Measurements from ENCODE around the gene TXNDC11. TPM values are rescaled to one million over a fixed set of nuclear protein-coding genes. Genes with fewer than 3 reads are reported as not detected.
"Not testable (repeated sequence)": the region's sequence is repeated elsewhere in the genome, so short reads cannot be mapped to it uniquely, and the experiment has no call there.

Gene TXNDC11, protein sequence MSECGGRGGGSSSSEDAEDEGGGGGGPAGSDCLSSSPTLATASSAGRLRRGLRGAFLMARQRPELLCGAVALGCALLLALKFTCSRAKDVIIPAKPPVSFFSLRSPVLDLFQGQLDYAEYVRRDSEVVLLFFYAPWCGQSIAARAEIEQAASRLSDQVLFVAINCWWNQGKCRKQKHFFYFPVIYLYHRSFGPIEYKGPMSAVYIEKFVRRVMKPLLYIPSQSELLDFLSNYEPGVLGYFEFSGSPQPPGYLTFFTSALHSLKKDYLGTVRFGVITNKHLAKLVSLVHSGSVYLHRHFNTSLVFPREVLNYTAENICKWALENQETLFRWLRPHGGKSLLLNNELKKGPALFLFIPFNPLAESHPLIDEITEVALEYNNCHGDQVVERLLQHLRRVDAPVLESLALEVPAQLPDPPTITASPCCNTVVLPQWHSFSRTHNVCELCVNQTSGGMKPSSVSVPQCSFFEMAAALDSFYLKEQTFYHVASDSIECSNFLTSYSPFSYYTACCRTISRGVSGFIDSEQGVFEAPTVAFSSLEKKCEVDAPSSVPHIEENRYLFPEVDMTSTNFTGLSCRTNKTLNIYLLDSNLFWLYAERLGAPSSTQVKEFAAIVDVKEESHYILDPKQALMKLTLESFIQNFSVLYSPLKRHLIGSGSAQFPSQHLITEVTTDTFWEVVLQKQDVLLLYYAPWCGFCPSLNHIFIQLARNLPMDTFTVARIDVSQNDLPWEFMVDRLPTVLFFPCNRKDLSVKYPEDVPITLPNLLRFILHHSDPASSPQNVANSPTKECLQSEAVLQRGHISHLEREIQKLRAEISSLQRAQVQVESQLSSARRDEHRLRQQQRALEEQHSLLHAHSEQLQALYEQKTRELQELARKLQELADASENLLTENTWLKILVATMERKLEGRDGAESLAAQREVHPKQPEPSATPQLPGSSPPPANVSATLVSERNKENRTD
- 37.2 TPM for polyA plus RNA-seq (2012; ENCODE audit: missing spikeins)

DNA sequence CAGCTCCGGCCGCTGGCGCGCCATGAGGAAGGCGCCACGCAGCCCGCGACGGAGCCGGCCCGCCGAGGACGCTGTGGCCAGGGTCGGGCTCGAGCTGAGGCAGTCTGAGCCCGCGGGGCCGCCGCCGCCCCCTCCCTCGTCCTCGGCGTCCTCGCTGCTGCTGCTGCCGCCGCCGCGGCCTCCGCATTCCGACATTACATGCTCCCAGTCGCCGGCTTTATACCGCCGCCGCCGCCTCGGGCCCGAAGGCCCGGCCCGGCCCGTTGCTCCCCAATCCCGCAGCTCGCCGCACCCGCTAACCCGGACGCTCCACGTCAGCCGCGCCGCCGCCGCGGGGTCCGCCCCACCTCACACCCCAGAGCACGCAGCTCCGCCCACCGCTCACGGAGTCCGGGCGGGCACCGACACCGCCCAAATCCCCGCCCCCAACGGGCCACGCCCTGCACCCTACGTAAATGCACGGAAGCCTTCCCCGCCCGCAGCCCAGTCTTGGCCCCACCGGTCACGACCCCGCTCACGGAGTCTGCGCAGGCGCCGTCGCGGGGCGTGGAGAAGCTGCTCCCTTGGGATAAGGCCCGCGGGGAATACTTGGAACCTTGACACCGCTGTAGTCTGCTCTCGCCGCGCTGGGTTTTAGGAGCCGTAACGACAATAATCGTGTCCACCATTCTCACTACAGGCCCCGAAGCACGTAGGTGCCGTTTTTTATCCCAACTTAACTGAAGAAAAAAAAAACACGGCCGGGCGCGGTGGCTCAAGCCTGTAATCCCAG lies at the start of gene TXNDC11:
TSS of gene TXNDC11 (minus strand) at position 322 of the 772 bp plus-strand sequence. CDS start at position 195, 127 bp downstream.
- DNase-seq (ENCODE audit: insufficient read length) (peak; percentile 80), FAIRE-seq (peak; percentile 99)
- TF ChIP-seq TAF1 (IDR thresholded peaks at IDR 0.05; ENCODE audit: borderline replicate concordance, low read depth, low read length) (no peak), POLR2A (IDR thresholded peaks at IDR 0.05; ENCODE audit: low read depth, low read length) (peak; percentile 94), POLR2AphosphoS5 (IDR thresholded peaks at IDR 0.05; ENCODE audit: low read depth, low read length) (peak; percentile 75)

DNA sequence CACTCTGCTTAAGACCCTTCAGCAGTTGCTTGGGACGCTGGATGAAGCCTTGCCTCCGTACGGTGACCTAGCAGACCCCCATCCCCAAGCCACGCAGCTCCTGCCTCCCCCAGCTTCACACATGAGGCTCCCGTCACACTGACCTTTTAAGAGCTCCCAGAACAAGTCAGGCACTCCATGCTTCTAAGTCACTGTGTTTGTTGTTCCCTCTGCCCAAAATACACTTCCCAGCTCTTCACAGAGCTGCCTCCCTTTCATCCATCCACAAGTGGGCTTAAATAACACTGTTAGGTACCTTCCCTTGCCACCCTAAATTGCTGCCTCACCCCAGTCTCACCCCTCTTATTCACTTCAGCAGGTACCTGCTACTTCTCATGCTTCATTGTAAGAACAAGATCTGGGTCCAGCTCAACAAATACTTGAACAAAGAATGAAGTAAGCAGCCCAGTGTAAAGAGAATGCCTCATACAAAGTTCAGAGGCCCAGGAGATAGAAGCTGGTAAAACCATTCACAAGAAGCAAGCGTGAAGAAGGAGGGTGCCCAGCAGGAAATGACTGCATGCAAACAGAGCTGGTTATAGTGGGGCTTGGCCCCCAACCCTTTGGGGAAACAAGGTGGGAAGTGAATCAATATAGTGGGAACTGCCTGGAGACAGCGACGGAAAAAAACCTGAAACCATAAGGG lies 48.6 kb upstream of the TXNDC11 start:
- FAIRE-seq (no peak), DNase-seq (ENCODE audit: insufficient read length) (no peak)
- TF ChIP-seq POLR2A (IDR thresholded peaks at IDR 0.05; ENCODE audit: low read depth, low read length), result no peak
- TF ChIP-seq POLR2AphosphoS5 (IDR thresholded peaks at IDR 0.05; ENCODE audit: low read depth, low read length), result no peak
- TF ChIP-seq TAF1 (IDR thresholded peaks at IDR 0.05; ENCODE audit: borderline replicate concordance, low read depth, low read length), result no peak

DNA sequence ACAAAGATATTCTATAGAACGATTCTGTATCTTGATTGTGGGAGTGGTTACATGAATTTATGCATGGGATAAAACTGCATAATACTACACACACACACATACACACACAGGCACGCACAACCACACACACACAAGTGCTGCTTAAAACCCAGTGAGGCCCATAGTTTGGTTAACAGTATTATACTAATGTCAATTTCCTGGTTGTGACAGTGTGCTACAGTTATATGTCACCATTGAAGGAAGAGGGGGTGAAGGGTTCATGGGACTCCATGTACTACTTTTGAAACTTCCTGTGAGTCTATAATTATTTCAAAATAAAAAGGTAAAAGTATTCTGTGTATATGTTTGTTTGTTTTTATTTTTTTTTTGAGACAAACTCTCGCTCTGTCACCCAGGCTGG lies 46.3 kb upstream of the TXNDC11 start:
- FAIRE-seq, result no peak
- DNase-seq (ENCODE audit: insufficient read length), result no peak
- TF ChIP-seq TAF1 (IDR thresholded peaks at IDR 0.05; ENCODE audit: borderline replicate concordance, low read depth, low read length) (no peak), POLR2A (IDR thresholded peaks at IDR 0.05; ENCODE audit: low read depth, low read length) (no peak), POLR2AphosphoS5 (IDR thresholded peaks at IDR 0.05; ENCODE audit: low read depth, low read length) (no peak)

DNA sequence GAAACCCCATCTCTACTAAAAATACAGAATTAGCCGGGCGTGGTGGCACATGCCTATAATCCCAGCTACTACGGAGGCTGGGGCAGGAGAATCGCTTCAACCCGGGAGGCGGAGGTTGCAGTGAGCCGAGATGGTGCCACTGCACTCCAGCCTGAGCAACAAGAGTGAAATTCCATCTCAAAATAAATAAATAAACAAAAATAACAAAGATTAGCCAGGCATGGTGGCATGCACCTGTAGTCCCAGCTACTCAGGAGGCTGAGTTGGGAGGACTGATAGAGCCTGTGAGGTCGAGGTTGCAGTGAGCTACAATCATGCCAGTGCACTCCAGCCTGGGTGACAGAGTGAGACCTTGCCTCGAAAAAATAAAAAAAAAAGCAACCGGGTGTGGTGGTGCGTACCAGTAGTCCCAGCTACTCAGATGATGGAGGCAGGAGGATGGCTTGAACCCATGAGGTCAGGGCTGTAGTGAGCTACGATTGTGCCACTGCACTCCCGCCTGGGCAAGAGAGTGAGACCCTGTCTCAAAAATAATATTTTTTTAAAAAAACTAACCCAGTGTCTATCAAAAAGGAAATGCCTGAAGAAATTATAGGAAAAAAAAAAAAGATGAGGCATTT lies 42.4 kb upstream of the TXNDC11 start:
- not testable (repeated sequence) for FAIRE-seq

DNA sequence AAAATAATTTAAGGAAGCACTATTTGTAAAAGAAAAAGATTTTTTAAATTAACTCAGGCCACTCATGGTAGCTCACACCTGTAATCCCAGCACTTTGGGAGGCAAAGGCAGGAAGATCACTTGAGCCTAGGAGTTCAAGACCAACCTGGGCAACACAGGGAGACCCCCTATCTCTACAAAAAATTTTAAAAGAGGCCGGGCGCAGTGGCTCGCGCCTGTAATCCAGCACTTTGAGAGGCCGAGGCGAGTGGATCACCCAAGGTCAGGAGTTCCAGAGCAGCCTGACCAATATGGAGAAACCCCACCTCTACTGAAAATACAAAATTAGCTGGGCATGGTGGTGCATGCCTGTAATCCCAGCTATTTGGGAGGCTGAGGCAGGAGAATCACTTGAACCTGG lies 41.7 kb upstream of the TXNDC11 start:
- DNase-seq (ENCODE audit: insufficient read length), result not testable (repeated sequence)

More for the DNA sequence above, 42.4 kb upstream of the TXNDC11 start:
- DNase-seq (ENCODE audit: insufficient read length), result not testable (repeated sequence)

DNA sequence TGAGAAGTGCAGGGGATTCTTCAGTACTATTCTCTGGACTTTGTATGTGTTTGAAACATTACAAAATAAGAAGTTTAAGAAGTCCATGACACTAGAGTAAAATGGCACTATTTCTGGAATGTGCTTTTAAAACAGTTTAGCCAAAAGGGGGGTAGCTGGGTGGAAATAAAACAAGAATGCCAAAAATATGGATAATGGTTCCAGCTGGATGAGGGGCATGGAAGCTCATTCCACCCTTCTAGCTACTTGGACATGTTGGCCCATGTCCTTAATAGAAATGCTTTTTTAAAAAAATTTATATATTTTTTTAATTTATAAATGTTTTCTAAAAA lies 41.3 kb upstream of the TXNDC11 start:
- FAIRE-seq, result peak; percentile 44

More for the DNA sequence above, 41.7 kb upstream of the TXNDC11 start:
- not testable (repeated sequence) for FAIRE-seq

DNA sequence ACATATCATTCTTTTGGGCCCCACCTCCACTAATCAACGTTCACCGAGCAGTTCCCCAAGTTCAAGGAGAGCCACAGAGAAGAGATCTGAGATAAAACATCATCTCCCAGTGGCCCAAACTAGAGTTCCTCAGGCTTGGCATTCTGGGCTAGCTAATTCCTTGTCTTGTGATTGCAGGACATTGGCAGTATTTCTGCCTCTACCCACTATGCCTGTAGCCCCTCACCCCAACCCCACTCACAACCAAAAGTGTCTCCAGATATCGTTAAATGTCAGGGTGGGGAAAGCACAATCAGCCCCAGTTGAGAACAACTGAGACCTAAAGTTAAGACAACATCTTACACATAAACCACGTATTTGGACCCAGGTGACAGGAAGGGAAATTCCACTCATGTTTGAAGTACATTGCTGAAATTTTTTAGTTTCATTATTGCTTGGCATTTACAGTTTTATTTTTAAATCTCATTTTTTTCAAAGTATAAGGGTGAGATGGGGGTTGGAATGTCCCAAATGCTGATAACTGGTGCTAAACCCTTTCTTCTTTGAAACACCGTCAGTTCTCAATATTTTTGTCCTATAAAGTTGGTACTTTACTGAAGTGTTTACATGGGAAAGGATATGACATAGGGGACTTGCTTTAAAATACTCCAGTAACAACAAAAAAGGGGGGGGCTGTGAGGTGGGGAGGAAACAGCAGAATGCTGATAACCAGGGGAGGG lies 40.8 kb upstream of the TXNDC11 start:
- FAIRE-seq (peak; percentile 89), DNase-seq (ENCODE audit: insufficient read length) (no peak)
- peak; percentile 51; the same call in 1 of the 2 replicates for TF ChIP-seq POLR2A (IDR thresholded peaks at IDR 0.05; ENCODE audit: low read depth, low read length)
- no peak for TF ChIP-seq TAF1 (IDR thresholded peaks at IDR 0.05; ENCODE audit: borderline replicate concordance, low read depth, low read length)
- TF ChIP-seq POLR2AphosphoS5 (IDR thresholded peaks at IDR 0.05; ENCODE audit: low read depth, low read length), result no peak; the same call in 1 of the 2 replicates

More for the DNA sequence above, 41.3 kb upstream of the TXNDC11 start:
- TF ChIP-seq TAF1 (IDR thresholded peaks at IDR 0.05; ENCODE audit: borderline replicate concordance, low read depth, low read length) (no peak), POLR2AphosphoS5 (IDR thresholded peaks at IDR 0.05; ENCODE audit: low read depth, low read length) (no peak), POLR2A (IDR thresholded peaks at IDR 0.05; ENCODE audit: low read depth, low read length) (no peak)
- DNase-seq (ENCODE audit: insufficient read length), result no peak

DNA sequence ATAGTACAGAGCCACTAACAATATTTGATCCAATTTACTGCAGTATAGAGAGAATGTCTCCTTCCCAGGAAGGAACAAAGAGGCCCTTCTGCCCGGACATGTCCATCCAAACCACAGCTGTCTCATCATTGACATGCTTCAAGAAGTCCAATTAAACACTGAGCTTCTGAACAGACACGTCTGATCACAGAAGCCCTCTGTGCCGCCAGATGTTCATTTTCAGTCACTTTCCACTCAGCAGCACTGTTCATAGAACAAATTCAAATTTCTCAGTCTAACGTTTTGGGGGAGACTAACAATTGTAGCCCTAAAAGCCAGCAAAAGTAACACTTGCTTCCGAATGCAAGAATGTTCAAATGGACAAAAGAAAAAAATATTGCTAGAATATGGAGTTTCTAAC lies 39.1 kb upstream of the TXNDC11 start:
- no peak for DNase-seq (ENCODE audit: insufficient read length)
- FAIRE-seq, result no peak
- TF ChIP-seq TAF1 (IDR thresholded peaks at IDR 0.05; ENCODE audit: borderline replicate concordance, low read depth, low read length), result peak; percentile 69; the same call in 1 of the 2 replicates
- TF ChIP-seq POLR2A (IDR thresholded peaks at IDR 0.05; ENCODE audit: low read depth, low read length), result peak; percentile 64
- no peak for TF ChIP-seq POLR2AphosphoS5 (IDR thresholded peaks at IDR 0.05; ENCODE audit: low read depth, low read length)

DNA sequence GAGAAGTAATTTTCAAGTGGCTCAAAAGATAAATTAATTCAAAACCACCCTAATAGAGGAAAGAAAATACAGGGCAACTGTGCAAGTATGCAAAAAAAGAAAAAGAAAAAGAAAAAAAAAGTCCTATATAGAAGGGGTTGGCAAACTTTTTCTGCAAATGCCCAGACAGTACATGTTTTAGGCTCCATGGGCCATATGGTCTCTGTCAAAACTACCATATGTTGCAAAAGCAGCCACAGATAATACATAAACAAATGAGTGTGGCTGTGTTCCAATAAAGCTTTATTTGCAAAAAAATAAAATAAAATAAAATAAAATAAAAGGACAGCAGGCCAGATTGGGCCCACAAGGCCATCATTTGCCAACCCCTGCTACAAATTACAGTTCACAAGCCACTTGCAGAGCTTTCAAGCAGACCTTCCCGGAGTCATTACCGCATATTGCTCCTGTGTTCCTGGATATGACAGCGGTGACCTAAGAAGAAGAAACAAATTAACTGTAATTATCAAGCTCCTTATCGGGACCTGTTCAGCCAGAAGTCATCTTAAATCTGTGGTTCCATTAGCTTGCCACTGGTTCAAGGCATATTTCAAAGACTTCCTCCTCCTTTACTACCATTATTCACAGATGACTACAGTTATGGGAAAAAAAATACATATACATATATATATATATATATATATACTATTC lies 38.5 kb upstream of the TXNDC11 start:
- TF ChIP-seq POLR2AphosphoS5 (IDR thresholded peaks at IDR 0.05; ENCODE audit: low read depth, low read length), result no peak
- no peak for TF ChIP-seq POLR2A (IDR thresholded peaks at IDR 0.05; ENCODE audit: low read depth, low read length)
- no peak for TF ChIP-seq TAF1 (IDR thresholded peaks at IDR 0.05; ENCODE audit: borderline replicate concordance, low read depth, low read length)
- FAIRE-seq (no peak), DNase-seq (ENCODE audit: insufficient read length) (no peak)
